NCI-H526 (cell line): ENCODE data around the gene ALKBH7.
A peak's percentile ranks its signal among the peaks of the same experiment; 100 is the strongest.

Experiments used
- DNase-seq, 2 experiments: peaks; one replicate each; lab custom pipeline; 2025; lab: John Stamatoyannopoulos, UW

Gene ALKBH7

GRCh38 chr19:6364353-6364752, 8.2 kb upstream of the ALKBH7 start:
- DNase-seq, result no peak

- DNase-seq, result peak; percentile 83 to 96
These were observed 660 bp downstream of the ALKBH7 start for GRCh38 chr19:6373096-6373812.

DNA sequence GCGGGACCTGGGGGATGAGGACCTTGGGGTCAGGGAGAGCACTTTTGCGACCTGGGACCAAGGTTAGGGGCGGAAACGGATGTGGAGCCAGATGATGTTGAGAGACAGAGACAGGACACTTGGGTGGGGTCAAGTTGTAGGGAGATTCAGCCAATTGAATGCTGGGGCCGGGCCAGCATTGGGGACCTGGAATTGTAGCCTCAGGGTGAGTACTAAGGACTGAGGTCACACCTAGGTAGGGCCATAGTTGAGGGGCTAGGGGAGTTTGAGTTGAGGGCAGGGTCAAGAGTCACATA, 1.2 kb downstream of the ALKBH7 start:
- DNase-seq, result no peak

DNA sequence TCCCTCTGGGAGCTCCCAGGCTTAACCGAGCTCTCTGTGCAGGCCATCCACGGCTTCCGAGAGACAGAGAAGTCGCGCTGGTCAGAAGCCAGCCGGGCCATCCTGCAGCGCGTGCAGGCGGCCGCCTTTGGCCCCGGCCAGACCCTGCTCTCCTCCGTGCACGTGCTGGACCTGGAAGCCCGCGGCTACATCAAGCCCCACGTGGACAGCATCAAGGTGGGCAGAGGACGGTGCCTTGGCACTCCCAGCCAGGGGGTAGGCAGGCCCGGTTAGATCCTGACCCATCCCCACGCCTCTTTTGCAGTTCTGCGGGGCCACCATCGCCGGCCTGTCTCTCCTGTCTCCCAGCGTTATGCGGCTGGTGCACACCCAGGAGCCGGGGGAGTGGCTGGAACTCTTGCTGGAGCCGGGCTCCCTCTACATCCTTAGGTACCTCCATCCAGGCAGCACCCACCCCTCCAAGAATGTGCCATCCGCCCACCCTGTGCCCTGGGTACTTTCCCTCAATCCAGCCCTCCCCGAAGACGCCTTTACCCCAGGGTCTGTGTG, 1.6 kb downstream of the ALKBH7 start:
- no peak for DNase-seq

GRCh38 chr19:6374711-6375410, 2.3 kb downstream of the ALKBH7 start:
- no peak for DNase-seq

DNA sequence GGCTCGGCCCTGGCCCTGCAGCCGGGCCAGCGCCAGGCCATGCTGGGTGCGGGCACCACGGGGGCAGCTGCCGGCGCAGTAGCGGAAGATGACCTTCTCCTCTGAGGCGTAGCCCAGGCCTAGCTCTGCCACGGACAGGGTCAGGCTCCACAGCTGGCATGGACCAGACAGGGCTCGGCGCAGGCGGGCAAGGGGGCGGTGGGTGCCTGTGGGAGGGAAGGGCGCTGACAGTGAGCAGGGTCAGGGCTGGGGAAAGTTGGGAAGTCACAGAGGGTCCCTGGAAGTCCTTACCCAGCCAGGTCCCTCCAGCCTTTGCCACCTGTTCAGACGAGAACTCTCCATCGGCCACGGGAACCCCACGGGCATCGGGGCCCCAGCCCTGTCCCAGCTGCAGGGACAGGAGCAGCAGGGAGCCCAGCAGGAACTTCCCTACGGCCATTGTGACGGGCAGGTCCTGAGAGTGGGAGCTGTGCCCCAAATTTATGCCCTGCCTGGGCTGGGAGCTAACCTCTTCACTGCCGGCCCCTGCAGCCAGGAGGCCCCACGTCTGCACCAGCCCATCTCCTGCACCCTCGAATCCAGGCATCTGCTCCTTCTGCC, 2.9 kb downstream of the ALKBH7 start, which contains the start of gene PSPN:
Gene PSPN, minus strand, starts transcription at position 523 of the 600 bp plus-strand sequence. Its CDS starts 84 bp downstream, at position 439.
- DNase-seq, result no peak

DNA sequence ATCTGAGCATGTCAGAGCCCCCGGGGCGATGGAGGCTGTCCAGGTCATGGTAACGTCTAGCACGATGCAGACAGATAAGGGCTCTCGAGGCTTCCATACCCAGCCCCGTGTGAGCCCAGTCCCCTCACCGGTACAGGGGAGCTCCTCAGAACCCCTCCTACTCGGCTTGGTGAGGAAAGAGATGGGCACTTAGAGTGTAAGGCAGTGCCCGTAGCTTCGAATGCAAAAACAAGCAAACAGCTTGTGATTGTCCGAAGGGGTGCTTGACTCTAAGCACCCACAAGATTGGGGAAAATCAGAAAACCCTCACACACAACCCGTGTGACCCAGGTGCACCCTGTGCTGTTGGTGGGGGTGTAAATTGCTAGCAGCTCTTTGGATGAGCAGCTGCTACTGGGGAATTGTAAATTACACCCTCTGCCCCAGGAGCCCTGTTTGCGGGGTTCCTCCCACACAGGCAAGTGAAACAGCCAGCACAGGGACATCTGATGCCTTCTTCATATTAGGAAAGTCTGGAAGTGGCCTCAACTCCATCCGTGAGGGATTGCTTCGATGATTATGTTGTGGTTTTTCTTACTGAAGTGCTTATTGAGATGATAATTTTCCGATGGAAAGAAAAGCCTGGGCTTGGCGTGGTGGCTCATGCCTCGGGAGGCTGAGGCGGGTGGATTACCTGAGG, 4.1 kb downstream of the ALKBH7 start:
- no peak for DNase-seq

GRCh38 chr19:6378041-6378440, 5.4 kb downstream of the ALKBH7 start:
- no peak for DNase-seq

DNA sequence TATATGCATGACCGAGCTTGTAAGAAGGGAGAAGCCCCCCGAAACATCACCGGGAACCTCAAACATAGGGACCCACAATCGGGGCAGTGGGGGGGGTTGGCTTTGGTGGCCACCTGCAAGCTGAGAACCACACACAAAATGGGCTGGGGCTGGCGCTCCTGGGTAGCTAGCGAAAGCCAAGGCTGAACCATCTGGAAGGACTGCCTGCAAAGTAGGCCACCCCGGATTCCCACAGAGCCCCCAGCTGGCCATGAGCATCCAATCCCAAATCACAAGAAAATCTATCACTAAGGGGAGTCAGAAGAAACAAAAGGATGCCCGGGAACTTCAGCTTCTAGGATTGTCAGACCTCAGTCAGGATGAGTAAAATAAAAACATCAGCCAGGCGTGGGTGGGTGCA, 5.9 kb downstream of the ALKBH7 start:
- DNase-seq, result no peak

- DNase-seq, result no peak
These were observed 7.2 kb downstream of the ALKBH7 start for GRCh38 chr19:6379744-6380143.

DNA sequence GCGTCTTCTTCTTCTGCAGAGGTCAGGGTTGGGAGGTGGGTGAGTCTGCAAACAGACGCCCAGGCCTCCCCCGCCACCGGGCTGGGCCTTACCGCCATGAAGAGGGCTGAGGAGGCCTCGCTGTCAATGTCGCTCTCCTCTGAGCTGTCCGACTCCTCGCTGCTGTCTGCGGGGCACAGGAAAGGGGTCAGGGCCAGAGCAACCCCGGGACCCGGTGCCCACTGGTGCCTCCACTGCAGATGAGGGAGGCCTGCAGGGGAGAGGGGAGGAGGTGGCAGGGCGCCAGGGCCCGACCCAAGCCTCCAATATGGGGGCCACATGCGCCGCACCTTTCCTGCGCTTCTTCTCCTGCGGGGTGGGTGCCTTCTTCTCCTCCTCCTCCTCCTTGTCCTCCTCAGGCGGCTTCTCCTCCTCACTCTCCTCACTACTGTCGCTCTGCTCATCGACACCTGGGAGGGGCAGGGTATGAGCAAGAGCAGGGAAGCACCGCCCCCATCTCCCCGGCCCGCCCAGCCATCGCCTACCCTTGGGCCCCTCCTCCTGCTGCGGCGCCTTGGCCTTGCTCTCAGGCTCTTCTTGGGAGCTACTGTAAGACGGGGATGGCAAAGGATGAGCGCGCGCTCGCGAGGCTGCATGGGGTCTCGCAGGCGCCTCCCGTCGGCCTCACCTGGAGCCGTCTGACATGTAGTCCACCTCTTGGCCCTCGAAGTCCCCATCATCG, 8.6 kb downstream of the ALKBH7 start:
- DNase-seq, result no peak

DNA sequence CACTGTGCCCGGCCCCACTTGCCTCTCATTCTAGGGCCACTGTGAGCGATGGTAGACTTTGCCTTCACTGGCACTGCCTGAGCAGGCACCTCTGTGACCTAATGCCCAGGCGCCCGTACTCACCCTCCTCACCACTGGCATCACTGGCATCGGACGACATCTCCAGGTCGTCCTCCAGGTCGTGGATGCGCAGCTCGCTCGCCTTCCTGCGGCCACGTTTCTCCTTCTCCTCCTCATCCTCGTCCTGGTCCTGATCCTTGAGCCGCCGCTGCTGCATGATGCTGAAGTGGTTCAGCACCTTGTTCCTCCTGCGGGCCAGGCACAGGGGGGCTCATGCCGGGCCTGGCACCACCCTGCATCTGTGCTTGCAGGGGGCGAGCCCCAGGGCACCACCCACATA, 10.6 kb downstream of the ALKBH7 start:
- no peak for DNase-seq

GRCh38 chr19:6384381-6384780, 11.8 kb downstream of the ALKBH7 start:
- no peak for DNase-seq

GRCh38 chr19:6387372-6387771, 14.8 kb downstream of the ALKBH7 start:
- DNase-seq, result no peak

GRCh38 chr19:6392221-6393073, 19.9 kb downstream of the ALKBH7 start:
- no peak for DNase-seq

- peak; percentile 83 to 88 for DNase-seq
These were observed 20.7 kb downstream of the ALKBH7 start, which contains the start of gene GTF2F1 for GRCh38 chr19:6393074-6393982. TSS of gene GTF2F1 (minus strand) at chr19:6393164. CDS start at chr19:6392995, 169 bp downstream.

DNA sequence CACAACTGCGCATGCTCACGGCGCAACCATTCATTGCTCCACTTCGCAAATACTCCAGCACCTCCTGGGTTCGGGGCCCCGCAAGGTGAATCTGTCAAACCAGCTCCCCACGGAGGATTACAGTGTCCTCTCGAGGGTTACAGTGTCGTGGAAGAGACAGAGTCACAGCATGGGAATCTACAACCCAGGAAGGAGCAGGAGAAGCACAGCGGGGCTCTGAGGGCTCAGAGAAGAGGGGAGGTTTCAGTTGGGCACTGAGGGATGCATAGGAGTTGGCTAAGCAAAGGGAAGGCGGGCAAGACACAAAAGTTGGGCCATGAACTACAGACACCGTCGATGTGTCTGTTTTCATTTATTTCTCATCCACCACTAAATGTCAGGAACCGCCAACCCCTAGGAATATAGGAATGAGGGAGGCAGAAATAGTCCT, 21.4 kb downstream of the ALKBH7 start:
- no peak for DNase-seq

DNA sequence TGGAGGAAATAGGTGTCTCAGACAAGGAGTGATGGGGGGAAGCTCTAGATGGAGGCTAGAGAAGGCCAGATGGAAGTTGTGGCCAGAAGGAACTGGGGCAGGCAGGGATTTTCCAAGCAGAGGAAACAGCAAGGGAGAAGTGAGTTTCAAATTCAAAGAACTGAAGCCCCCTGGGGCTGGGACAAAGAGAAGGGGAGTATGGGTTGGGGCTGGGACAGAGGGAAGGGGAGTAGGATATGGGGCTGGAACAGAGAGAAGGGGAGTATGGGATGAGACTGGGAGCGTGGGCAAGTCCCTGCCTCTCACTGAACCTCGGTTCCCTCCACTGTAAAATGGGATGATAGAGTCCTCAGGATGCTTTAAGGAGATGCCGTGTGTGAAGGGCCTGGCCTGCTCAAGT, 22.2 kb downstream of the ALKBH7 start:
- DNase-seq, result no peak

DNA sequence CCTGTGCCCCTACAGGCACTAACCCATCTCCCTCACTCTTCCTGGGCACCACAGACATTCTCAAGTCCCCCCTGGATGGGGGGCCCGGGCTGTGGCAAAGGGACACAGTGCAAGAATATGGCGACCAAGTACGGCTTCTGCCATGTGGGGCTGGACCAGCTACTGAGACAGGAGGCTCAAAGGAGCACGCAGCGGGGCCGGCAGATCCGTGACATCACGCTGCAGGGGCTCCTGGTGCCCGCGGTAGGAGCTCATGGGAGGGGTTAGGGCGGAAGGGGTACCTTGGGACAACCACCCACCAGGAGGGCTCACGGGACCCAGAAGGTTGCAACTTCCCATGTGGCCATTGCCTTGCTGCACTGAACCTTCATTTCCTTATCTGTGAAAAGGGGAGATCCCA, 23.7 kb downstream of the ALKBH7 start:
- DNase-seq, result no peak
